T-cell (primary cell): ENCODE results near the gene VSTM4. TPM values are rescaled to one million over a fixed set of nuclear protein-coding genes. Genes with fewer than 3 reads are reported as not detected.

Experiments used
- ATAC-seq, 4 experiments: fragments of 200-7000 bp in 3 of 4; fragments of 150-1000 bp in 1 of 4; cut with Tn5 transposase; replicated peaks in 1 of 4; 1 replicate in 3 of 4; 2 replicates in 1 of 4; pipeline ENCODE4 v1.10.0; 2021; ENCODE audit warnings: moderate library complexity in 3 of 4, mild to moderate bottlenecking in 2 of 4, moderate number of reproducible peaks in 1 of 4
- CTCF ChIA-PET, 2 donors: fragments of 300-600 bp; sonication (Branson Sonifier 250); formaldehyde crosslinking; loops; one replicate each; lab custom pipeline; 2022; ENCODE audit warnings: antibody characterized with exemption in 2 of 2; lab: Charles Lee
- POLR2A ChIA-PET, 2 donors: fragments of 300-600 bp; sonication (Branson Sonifier 250); formaldehyde crosslinking; loops; one replicate each; lab custom pipeline; 2022; ENCODE audit warnings: antibody characterized with exemption in 2 of 2; lab: Charles Lee
- DNase-seq, 35 experiments: peaks; one replicate each; pipeline versions ENCODE4 v3.0.0 to v3.0.0-alpha.2; 2013 to 2023
- H3K27ac ChIP-seq: one replicate; pipeline ENCODE4 v1.5.1; 2013; ENCODE audit warnings: low read length
- H3K27me3 ChIP-seq, 2 experiments: replicated peaks in 1 of 2; 1 replicate in 1 of 2; 2 replicates in 1 of 2; pipeline versions ENCODE4 v1.6.1 to v1.7.0; 2013; ENCODE audit warnings: low read length in 1 of 2, mixed read lengths in 1 of 2; ENCODE audit not compliant: control insufficient read depth in 2 of 2, insufficient read depth in 2 of 2; ENCODE audit errors: extremely low read depth in 1 of 2
- H3K36me3 ChIP-seq, 2 donors: 1 replicate in 1 of 2; 2 replicates in 1 of 2; pipeline versions ENCODE4 v1.6.1 to v1.7.0; 2013; ENCODE audit warnings: low read length in 1 of 2; ENCODE audit not compliant: control insufficient read depth in 2 of 2, insufficient read depth in 1 of 2; ENCODE audit errors: extremely low read depth in 1 of 2
- H3K4me1 ChIP-seq, 2 experiments: 1 replicate in 1 of 2; 2 replicates in 1 of 2; pipeline versions ENCODE4 v1.6.1 to v1.7.0; 2013; ENCODE audit warnings: low read length in 2 of 2, mixed read lengths in 1 of 2; ENCODE audit not compliant: insufficient read depth in 2 of 2, control insufficient read depth in 1 of 2; ENCODE audit errors: extremely low read depth in 1 of 2
- H3K4me3 ChIP-seq, 2 donors: 1 replicate in 1 of 2; 2 replicates in 1 of 2; pipeline versions ENCODE4 v1.5.1 to v1.7.0; 2013; ENCODE audit warnings: mild to moderate bottlenecking in 2 of 2, low read length in 1 of 2, moderate library complexity in 1 of 2; ENCODE audit not compliant: control insufficient read depth in 1 of 2; ENCODE audit errors: extremely low read depth in 1 of 2
- H3K9me3 ChIP-seq: 2 replicates; pipeline ENCODE4 v1.7.0; 2013
- H3K27ac Mint-ChIP-seq, 2 donors: one replicate each; pipeline ENCODE4 v1.8.0; 2020 to 2021; ENCODE audit warnings: mild to moderate bottlenecking in 2 of 2, mixed read lengths in 2 of 2
- H3K27me3 Mint-ChIP-seq, 2 donors: one replicate each; pipeline ENCODE4 v1.8.0; 2021 to 2022; ENCODE audit warnings: mixed read lengths in 2 of 2
- H3K36me3 Mint-ChIP-seq: one replicate; pipeline ENCODE4 v1.8.0; 2021; ENCODE audit warnings: mixed read lengths
- H3K4me1 Mint-ChIP-seq, 3 donors: one replicate each; pipeline ENCODE4 v1.8.0; 2020 to 2022; ENCODE audit warnings: mixed read lengths in 3 of 3, mild to moderate bottlenecking in 1 of 3
- H3K4me3 Mint-ChIP-seq, 3 donors: one replicate each; pipeline ENCODE4 v1.8.0; 2020 to 2022; ENCODE audit warnings: mild to moderate bottlenecking in 3 of 3, mixed read lengths in 3 of 3, moderate library complexity in 3 of 3
- H3K9me3 Mint-ChIP-seq, 3 donors: one replicate each; pipeline ENCODE4 v1.8.0; 2020 to 2022; ENCODE audit warnings: mixed read lengths in 3 of 3
- WGBS: methylation state at CpG from one replicate; pipeline ENCODE4 v1.1.5; 2013; ENCODE audit warnings: missing lambda C conversion rate; ENCODE audit not compliant: insufficient coverage; 5-methylcytosine and 5-hydroxymethylcytosine counted together
- total RNA-seq, 35 experiments: library from RNA in 6 of 35; stranded (reverse) in 6 of 35; fragments of 120-200 nt in 1 of 35; gene quantifications; one replicate each; pipeline versions ENCODE4 v1.2.1 to v1.2.4 and lab custom pipeline; 2013 to 2026

Gene VSTM4
- total RNA-seq, 5 donors from 2014 or later (not counting 1 experiment from before 2014, with no cell fraction given) = 0.09 to 0.19 (median 0.10) TPM; not detected in 2

- Histone ChIP-seq H3K4me3 (no peak overlapping the region), H3K9me3 (no peaks in the 10 kb centered on the region), H3K27me3 (peaks cover 0 to 3% of the 10 kb centered on the region in 2 experiments), H3K27ac (no peak overlapping the region), H3K36me3 (no peaks in the 10 kb centered on the region), H3K4me1 (no peaks in the 10 kb centered on the region)
- no peaks in the 10 kb centered on the region for H3K36me3 Mint-ChIP-seq
- ChIA-PET POLR2A (no interaction called here), CTCF (no interaction called here)
- no peak overlapping the region for H3K4me3 Mint-ChIP-seq
- no CpG with 5 or more reads among the region's 2 CpGs for WGBS
- no peak for ATAC-seq
- H3K4me1 Mint-ChIP-seq = no peaks in the 10 kb centered on the region
- H3K27me3 Mint-ChIP-seq = peaks cover 5 to 15% of the 10 kb centered on the region in 2 donors
- no peak overlapping the region for H3K27ac Mint-ChIP-seq
- DNase-seq = no peak
- peaks cover 0 to 15% (median 6%) of the 10 kb centered on the region in 3 donors for H3K9me3 Mint-ChIP-seq
These were observed 35.7 kb upstream of the VSTM4 start for GRCh38 chr10:49151025-49151445.

- POLR2A ChIA-PET = no interaction called here
- Histone ChIP-seq H3K27me3 (peaks cover 0 to 3% of the 10 kb centered on the region in 2 experiments), H3K27ac (no peak overlapping the region), H3K9me3 (no peaks in the 10 kb centered on the region), H3K36me3 (no peaks in the 10 kb centered on the region), H3K4me1 (no peaks in the 10 kb centered on the region), H3K4me3 (no peak overlapping the region)
- CTCF ChIA-PET = no interaction called here
- Mint-ChIP-seq H3K9me3 (peaks cover 0 to 15% (median 6%) of the 10 kb centered on the region in 3 donors), H3K36me3 (no peaks in the 10 kb centered on the region), H3K4me1 (no peaks in the 10 kb centered on the region), H3K27ac (no peak overlapping the region), H3K27me3 (peaks cover 7 to 13% of the 10 kb centered on the region in 2 donors), H3K4me3 (no peak overlapping the region)
- DNase-seq = no peak
- WGBS = 71% methylated on average over 3 of the region's 5 CpGs
- ATAC-seq = no peak
These were observed 35.1 kb upstream of the VSTM4 start for GRCh38 chr10:49150426-49150825.

- no peak overlapping the region for H3K27ac ChIP-seq
- H3K4me3 ChIP-seq = no peak overlapping the region
- H3K27ac Mint-ChIP-seq = no peak overlapping the region
- H3K27me3 Mint-ChIP-seq = peaks cover 7 to 10% of the 10 kb centered on the region in 2 donors
- 83% methylated on average over 3 of the region's 3 CpGs for WGBS
- peaks cover 0 to 15% (median 6%) of the 10 kb centered on the region in 3 donors for H3K9me3 Mint-ChIP-seq
- ChIA-PET POLR2A (no interaction called here), CTCF (no interaction called here)
- H3K4me1 Mint-ChIP-seq = no peaks in the 10 kb centered on the region
- H3K36me3 Mint-ChIP-seq = no peaks in the 10 kb centered on the region
- H3K4me1 ChIP-seq = no peaks in the 10 kb centered on the region
- DNase-seq (no peak), ATAC-seq (no peak)
- peaks cover 0 to 6% of the 10 kb centered on the region in 2 experiments for H3K27me3 ChIP-seq
- no peak overlapping the region for H3K4me3 Mint-ChIP-seq
- H3K9me3 ChIP-seq = no peaks in the 10 kb centered on the region
- no peaks in the 10 kb centered on the region for H3K36me3 ChIP-seq
These were observed 34.6 kb upstream of the VSTM4 start for GRCh38 chr10:49149881-49150280.

GRCh38 chr10:49144058-49144720 is 28.9 kb upstream of the VSTM4 start:
- H3K4me3 Mint-ChIP-seq = no peak overlapping the region
- Histone ChIP-seq H3K27me3 (peaks cover 0 to 11% of the 10 kb centered on the region in 2 experiments), H3K9me3 (no peaks in the 10 kb centered on the region), H3K36me3 (no peaks in the 10 kb centered on the region), H3K27ac (no peak overlapping the region), H3K4me3 (no peak overlapping the region), H3K4me1 (no peaks in the 10 kb centered on the region)
- H3K4me1 Mint-ChIP-seq = no peaks in the 10 kb centered on the region
- DNase-seq (no peak), ATAC-seq (no peak)
- ChIA-PET POLR2A (no interaction called here), CTCF (no interaction called here)
- no peaks in the 10 kb centered on the region for H3K36me3 Mint-ChIP-seq
- peaks cover 0 to 15% (median 6%) of the 10 kb centered on the region in 3 donors for H3K9me3 Mint-ChIP-seq
- no peak overlapping the region for H3K27ac Mint-ChIP-seq
- 60% methylated on average over 1 of the region's 2 CpGs for WGBS
- peaks cover 0 to 3% of the 10 kb centered on the region in 2 donors for H3K27me3 Mint-ChIP-seq

GRCh38 chr10:49143249-49143648 is 27.9 kb upstream of the VSTM4 start:
- Mint-ChIP-seq H3K4me1 (no peaks in the 10 kb centered on the region), H3K36me3 (no peaks in the 10 kb centered on the region), H3K4me3 (no peak overlapping the region), H3K27ac (no peak overlapping the region), H3K9me3 (peaks cover 0 to 12% (median 4%) of the 10 kb centered on the region in 3 donors), H3K27me3 (peaks cover 0 to 3% of the 10 kb centered on the region in 2 donors)
- DNase-seq = no peak
- Histone ChIP-seq H3K4me1 (no peaks in the 10 kb centered on the region), H3K27me3 (peaks cover 0 to 14% of the 10 kb centered on the region in 2 experiments), H3K27ac (no peak overlapping the region), H3K4me3 (no peak overlapping the region), H3K9me3 (no peaks in the 10 kb centered on the region), H3K36me3 (no peaks in the 10 kb centered on the region)
- ChIA-PET POLR2A (no interaction called here), CTCF (no interaction called here)
- ATAC-seq = no peak

- H3K27me3 ChIP-seq = peaks cover 0 to 14% of the 10 kb centered on the region in 2 experiments
- Mint-ChIP-seq H3K4me3 (no peak overlapping the region), H3K27ac (no peak overlapping the region), H3K27me3 (peaks cover 2 to 3% of the 10 kb centered on the region in 2 donors), H3K9me3 (no peaks in the 10 kb centered on the region), H3K4me1 (no peaks in the 10 kb centered on the region), H3K36me3 (no peaks in the 10 kb centered on the region)
- DNase-seq (no peak), ATAC-seq (no peak)
- H3K9me3 ChIP-seq = no peaks in the 10 kb centered on the region
- WGBS = no CpG with 5 or more reads among the region's 5 CpGs
- POLR2A ChIA-PET = no interaction called here
- H3K4me1 ChIP-seq = no peaks in the 10 kb centered on the region
- no peak overlapping the region for H3K4me3 ChIP-seq
- H3K36me3 ChIP-seq = no peaks in the 10 kb centered on the region
- CTCF ChIA-PET = interaction anchor here in 1 of 2 donors (0.6 kb wide), 1 partner anchor 398 kb away, joined by 3 read pairs; no protein-coding TSS in a partner anchor
- no peak overlapping the region for H3K27ac ChIP-seq
These were observed 26.4 kb upstream of the VSTM4 start for GRCh38 chr10:49141541-49142332.
